ENCODE data around the gene SPTBN4.
A peak's percentile ranks its signal among the peaks of the same experiment; 100 is the strongest.

SPTBN4 gene

DNA sequence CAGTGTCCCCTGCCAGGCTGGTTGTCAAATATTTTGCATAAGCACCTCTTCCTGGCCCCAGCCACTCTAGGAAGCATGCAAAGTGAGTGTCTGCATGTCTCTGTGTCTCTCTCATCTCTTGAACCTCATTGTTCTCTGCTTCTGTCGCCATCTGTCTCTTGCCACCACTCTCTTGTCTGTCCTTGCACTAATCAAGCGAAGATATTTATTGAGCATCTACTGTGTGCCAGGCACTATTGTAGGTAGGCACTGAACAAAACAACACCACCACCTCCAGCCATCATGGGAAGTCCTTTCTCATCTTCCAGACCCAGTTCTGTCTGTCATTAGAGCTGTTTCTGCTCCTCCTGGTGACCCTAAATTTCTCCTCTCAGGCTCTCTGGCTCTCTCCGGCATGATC is 57.9 kb downstream of the SPTBN4 start:
- peaks cover 26% of the 10 kb centered on the region for H3K27me3 ChIP-seq (ENCODE audit: control insufficient read depth, insufficient read depth, low read length)
- peaks cover 3% of the 10 kb centered on the region; the same call in 1 of the 2 replicates for H3K9me3 ChIP-seq (ENCODE audit: control insufficient read depth, insufficient read depth, low read depth, low read length)
- H3K4me1 ChIP-seq (ENCODE audit: control insufficient read depth, insufficient read depth, low read length): peaks cover 3% of the 10 kb centered on the region; the same call in 1 of the 2 replicates
- no peak overlapping the region for H3K27ac ChIP-seq (ENCODE audit: low read depth, low read length)
- no peaks in the 10 kb centered on the region for H3K36me3 ChIP-seq (ENCODE audit: control insufficient read depth, insufficient read depth, low read length)
- no peak overlapping the region for H3K4me3 ChIP-seq (ENCODE audit: low read depth, low read length)
- no peak overlapping the region for H3K9ac ChIP-seq (ENCODE audit: low read length)

GRCh38 chr19:40525234-40526051 is 58.6 kb downstream of the SPTBN4 start:
- no peak overlapping the region for H3K4me3 ChIP-seq (ENCODE audit: low read depth, low read length)
- no peak overlapping the region for H3K27ac ChIP-seq (ENCODE audit: low read depth, low read length)
- no peak overlapping the region for H3K9ac ChIP-seq (ENCODE audit: low read length)
- peaks cover 8% of the 10 kb centered on the region; the same call in 1 of the 2 replicates for H3K4me1 ChIP-seq (ENCODE audit: control insufficient read depth, insufficient read depth, low read length)
- H3K36me3 ChIP-seq (ENCODE audit: control insufficient read depth, insufficient read depth, low read length): no peaks in the 10 kb centered on the region
- peaks cover 3% of the 10 kb centered on the region; the same call in 1 of the 2 replicates for H3K9me3 ChIP-seq (ENCODE audit: control insufficient read depth, insufficient read depth, low read depth, low read length)
- peaks cover 18% of the 10 kb centered on the region for H3K27me3 ChIP-seq (ENCODE audit: control insufficient read depth, insufficient read depth, low read length)

DNA sequence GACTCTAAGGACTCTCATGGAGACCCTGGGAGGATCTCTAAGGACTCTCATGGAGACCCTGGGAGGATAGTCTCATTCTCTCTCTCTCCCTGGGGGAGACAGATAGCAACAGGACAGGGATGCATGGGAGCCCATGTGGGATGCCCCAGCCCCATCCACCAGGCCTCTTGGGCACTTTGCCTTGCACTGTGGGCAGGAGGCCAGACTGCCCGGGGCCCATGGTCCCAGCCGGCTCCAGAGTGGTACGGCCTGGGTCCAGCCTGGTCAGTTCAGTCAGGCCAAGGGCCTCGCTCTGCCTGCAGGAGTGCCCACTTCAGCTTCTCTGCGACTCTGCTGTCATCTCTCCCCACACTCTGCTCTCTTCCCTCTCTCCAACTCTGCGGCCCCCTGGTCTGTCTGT is 61.3 kb downstream of the SPTBN4 start:
- Histone ChIP-seq H3K27ac (ENCODE audit: low read depth, low read length) (no peak overlapping the region), H3K9me3 (ENCODE audit: control insufficient read depth, insufficient read depth, low read depth, low read length) (no peaks in the 10 kb centered on the region), H3K27me3 (ENCODE audit: control insufficient read depth, insufficient read depth, low read length) (peaks cover 20% of the 10 kb centered on the region), H3K4me1 (ENCODE audit: control insufficient read depth, insufficient read depth, low read length) (peaks cover 8% of the 10 kb centered on the region; the same call in 1 of the 2 replicates), H3K4me3 (ENCODE audit: low read depth, low read length) (no peak overlapping the region), H3K36me3 (ENCODE audit: control insufficient read depth, insufficient read depth, low read length) (no peaks in the 10 kb centered on the region), H3K9ac (ENCODE audit: low read length) (no peak overlapping the region)

- H3K27ac ChIP-seq (ENCODE audit: low read depth, low read length): no peak overlapping the region
- no peak overlapping the region for H3K9ac ChIP-seq (ENCODE audit: low read length)
- H3K4me3 ChIP-seq (ENCODE audit: low read depth, low read length): no peak overlapping the region; the same call in 1 of the 2 replicates
Measured at GRCh38 chr19:40528533-40529092, 61.8 kb downstream of the SPTBN4 start.

DNA sequence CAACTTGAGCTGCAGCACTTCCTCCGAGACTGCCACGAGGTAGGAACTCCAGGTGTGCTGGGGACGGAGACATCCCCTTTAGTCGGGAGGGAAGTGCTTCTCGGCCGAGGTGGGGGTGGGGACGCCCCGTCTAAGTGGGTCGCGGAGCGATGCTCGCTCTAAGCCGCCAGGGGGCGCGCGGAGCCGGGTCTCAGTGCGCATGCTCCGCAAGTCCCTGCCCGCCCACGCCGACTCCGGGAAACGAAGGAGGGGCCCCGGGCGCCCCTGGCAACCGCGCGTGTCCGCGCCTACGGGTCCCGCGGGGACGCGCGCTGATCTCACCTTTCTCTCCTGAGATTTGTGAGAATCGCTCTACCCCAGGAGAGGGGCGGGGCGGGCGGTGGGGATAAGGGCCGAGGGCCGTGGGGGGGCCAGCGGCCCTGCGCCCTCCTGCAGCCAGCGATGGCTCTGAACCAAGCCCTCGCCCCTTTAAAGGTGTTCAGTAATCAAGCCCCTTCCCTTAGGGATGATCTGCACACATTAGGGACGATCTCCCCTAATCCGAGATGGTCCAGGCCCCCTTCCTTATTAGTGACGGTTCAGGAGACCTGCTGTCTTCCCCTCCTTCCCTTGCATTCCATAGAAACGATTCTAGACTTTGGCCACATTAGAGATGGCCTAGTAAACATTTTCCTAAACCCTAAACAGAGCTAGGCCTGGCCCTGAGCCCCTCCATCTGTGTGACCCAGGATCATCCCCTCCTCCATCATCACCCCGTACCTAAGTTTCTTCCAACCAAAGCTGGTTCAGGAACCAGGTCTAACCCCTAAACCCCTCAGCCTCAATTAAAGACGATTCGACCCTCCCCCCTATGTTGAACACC is 62.5 kb downstream of the SPTBN4 start:
- Histone ChIP-seq H3K4me3 (ENCODE audit: low read depth, low read length) (peak overlapping the region; percentile 57), H3K9ac (ENCODE audit: low read length) (no peak overlapping the region), H3K4me1 (ENCODE audit: control insufficient read depth, insufficient read depth, low read length) (peaks cover 8% of the 10 kb centered on the region; the same call in 1 of the 2 replicates), H3K27ac (ENCODE audit: low read depth, low read length) (no peak overlapping the region), H3K27me3 (ENCODE audit: control insufficient read depth, insufficient read depth, low read length) (peaks cover 23% of the 10 kb centered on the region), H3K9me3 (ENCODE audit: control insufficient read depth, insufficient read depth, low read depth, low read length) (no peaks in the 10 kb centered on the region), H3K36me3 (ENCODE audit: control insufficient read depth, insufficient read depth, low read length) (no peaks in the 10 kb centered on the region)

More at GRCh38 chr19:40528533-40529092, 61.8 kb downstream of the SPTBN4 start:
- Histone ChIP-seq H3K27me3 (ENCODE audit: control insufficient read depth, insufficient read depth, low read length) (peaks cover 22% of the 10 kb centered on the region), H3K36me3 (ENCODE audit: control insufficient read depth, insufficient read depth, low read length) (no peaks in the 10 kb centered on the region), H3K4me1 (ENCODE audit: control insufficient read depth, insufficient read depth, low read length) (peaks cover 8% of the 10 kb centered on the region; the same call in 1 of the 2 replicates), H3K9me3 (ENCODE audit: control insufficient read depth, insufficient read depth, low read depth, low read length) (no peaks in the 10 kb centered on the region)

GRCh38 chr19:40530091-40530901 is 63.5 kb downstream of the SPTBN4 start:
- no peaks in the 10 kb centered on the region for H3K36me3 ChIP-seq (ENCODE audit: control insufficient read depth, insufficient read depth, low read length)
- H3K4me3 ChIP-seq (ENCODE audit: low read depth, low read length): peak overlapping the region; percentile 57
- H3K9me3 ChIP-seq (ENCODE audit: control insufficient read depth, insufficient read depth, low read depth, low read length): no peaks in the 10 kb centered on the region
- H3K9ac ChIP-seq (ENCODE audit: low read length): no peak overlapping the region
- H3K4me1 ChIP-seq (ENCODE audit: control insufficient read depth, insufficient read depth, low read length): peaks cover 8% of the 10 kb centered on the region; the same call in 1 of the 2 replicates
- H3K27me3 ChIP-seq (ENCODE audit: control insufficient read depth, insufficient read depth, low read length): peaks cover 21% of the 10 kb centered on the region
- no peak overlapping the region for H3K27ac ChIP-seq (ENCODE audit: low read depth, low read length)

GRCh38 chr19:40533508-40533907 is 66.7 kb downstream of the SPTBN4 start:
- Histone ChIP-seq H3K4me3 (ENCODE audit: low read depth, low read length) (no peak overlapping the region), H3K4me1 (ENCODE audit: control insufficient read depth, insufficient read depth, low read length) (peaks cover 8% of the 10 kb centered on the region; the same call in 1 of the 2 replicates), H3K27ac (ENCODE audit: low read depth, low read length) (no peak overlapping the region), H3K9me3 (ENCODE audit: control insufficient read depth, insufficient read depth, low read depth, low read length) (no peaks in the 10 kb centered on the region), H3K9ac (ENCODE audit: low read length) (no peak overlapping the region), H3K27me3 (ENCODE audit: control insufficient read depth, insufficient read depth, low read length) (peaks cover 21% of the 10 kb centered on the region), H3K36me3 (ENCODE audit: control insufficient read depth, insufficient read depth, low read length) (no peaks in the 10 kb centered on the region)

- H3K27ac ChIP-seq (ENCODE audit: low read depth, low read length): no peak overlapping the region
- peaks cover 21% of the 10 kb centered on the region for H3K27me3 ChIP-seq (ENCODE audit: control insufficient read depth, insufficient read depth, low read length)
- H3K4me3 ChIP-seq (ENCODE audit: low read depth, low read length): no peak overlapping the region
- no peaks in the 10 kb centered on the region for H3K36me3 ChIP-seq (ENCODE audit: control insufficient read depth, insufficient read depth, low read length)
- no peaks in the 10 kb centered on the region for H3K9me3 ChIP-seq (ENCODE audit: control insufficient read depth, insufficient read depth, low read depth, low read length)
- H3K9ac ChIP-seq (ENCODE audit: low read length): no peak overlapping the region
- peaks cover 8% of the 10 kb centered on the region; the same call in 1 of the 2 replicates for H3K4me1 ChIP-seq (ENCODE audit: control insufficient read depth, insufficient read depth, low read length)
Measured at GRCh38 chr19:40534148-40534547, 67.3 kb downstream of the SPTBN4 start.

DNA sequence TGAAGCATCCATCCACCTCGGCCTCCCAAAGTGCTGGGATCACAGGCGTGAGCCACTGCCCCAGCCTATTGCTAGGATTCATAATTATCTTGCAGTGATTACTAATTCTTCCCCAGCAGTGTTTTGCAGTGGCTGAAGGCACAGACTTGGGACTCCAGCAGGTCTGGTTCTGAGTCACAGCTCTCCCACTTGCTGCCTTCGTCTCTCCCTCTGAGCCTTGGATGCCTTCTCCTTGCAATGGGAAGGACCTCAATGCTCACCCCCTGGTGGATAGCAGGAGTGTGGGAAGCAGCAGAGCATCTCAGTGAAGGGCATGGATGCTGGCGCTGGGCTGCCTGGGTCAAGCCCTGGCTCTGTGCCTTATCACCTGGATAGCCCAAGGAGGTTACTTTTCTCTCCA is 72.3 kb downstream of the SPTBN4 start:
- no peaks in the 10 kb centered on the region for H3K36me3 ChIP-seq (ENCODE audit: control insufficient read depth, insufficient read depth, low read length)
- no peak overlapping the region for H3K4me3 ChIP-seq (ENCODE audit: low read depth, low read length)
- H3K4me1 ChIP-seq (ENCODE audit: control insufficient read depth, insufficient read depth, low read length): no peaks in the 10 kb centered on the region
- no peaks in the 10 kb centered on the region for H3K9me3 ChIP-seq (ENCODE audit: control insufficient read depth, insufficient read depth, low read depth, low read length)
- H3K27ac ChIP-seq (ENCODE audit: low read depth, low read length): no peak overlapping the region
- peaks cover 2% of the 10 kb centered on the region; the same call in 1 of the 2 replicates for H3K27me3 ChIP-seq (ENCODE audit: control insufficient read depth, insufficient read depth, low read length)
- no peak overlapping the region for H3K9ac ChIP-seq (ENCODE audit: low read length)

DNA sequence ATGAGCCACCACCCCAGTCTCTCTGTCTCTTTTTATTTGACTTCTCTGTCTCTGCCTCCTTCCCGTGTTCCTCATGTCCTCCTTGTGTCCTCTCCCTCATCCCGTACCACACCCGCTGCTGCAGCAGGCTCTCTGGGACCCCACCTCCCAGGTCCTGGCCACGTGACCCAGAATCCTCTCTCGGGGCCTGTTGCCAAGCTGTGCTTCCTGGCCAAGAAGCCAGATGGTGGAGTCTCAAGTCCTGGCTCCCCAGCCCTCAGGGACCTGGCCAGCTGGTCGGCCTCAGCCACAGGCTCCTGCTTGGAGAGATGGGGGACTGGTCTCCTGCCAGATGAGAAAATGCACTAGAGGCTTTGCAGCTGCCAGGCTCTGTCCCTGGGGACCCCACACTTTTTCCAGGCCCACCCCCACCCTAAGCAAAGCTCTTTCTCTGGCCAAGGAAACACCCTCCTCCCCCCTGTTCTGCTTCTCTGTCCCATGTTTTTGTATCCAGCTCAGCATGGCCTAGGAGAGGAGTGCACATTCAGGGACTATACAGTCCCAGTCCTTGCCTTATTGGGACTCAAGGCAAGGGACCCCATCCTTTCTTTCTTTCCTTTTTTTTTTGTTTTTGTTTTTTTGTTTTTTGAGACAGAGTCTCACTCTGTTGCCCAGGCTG is 75.5 kb downstream of the SPTBN4 start:
- H3K4me1 ChIP-seq (ENCODE audit: control insufficient read depth, insufficient read depth, low read length): no peaks in the 10 kb centered on the region
- no peak overlapping the region for H3K4me3 ChIP-seq (ENCODE audit: low read depth, low read length)
- no peak overlapping the region for H3K27ac ChIP-seq (ENCODE audit: low read depth, low read length)
- H3K36me3 ChIP-seq (ENCODE audit: control insufficient read depth, insufficient read depth, low read length): no peaks in the 10 kb centered on the region
- no peak overlapping the region for H3K9ac ChIP-seq (ENCODE audit: low read length)
- H3K27me3 ChIP-seq (ENCODE audit: control insufficient read depth, insufficient read depth, low read length): no peaks in the 10 kb centered on the region; the same call in 1 of the 2 replicates
- H3K9me3 ChIP-seq (ENCODE audit: control insufficient read depth, insufficient read depth, low read depth, low read length): 0 out of 2 replicates have a peak, but pooled peaks cover 3% of the 10 kb centered on the region
